ENCODE results near the gene CEACAM16. TPM values are rescaled to one million over a fixed set of nuclear protein-coding genes. Genes with fewer than 3 reads are reported as not detected.
"Not testable (repeated sequence)": the region's sequence is repeated elsewhere in the genome, so short reads cannot be mapped to it uniquely, and the experiment has no call there.

Gene CEACAM16
- total RNA-seq, 2 donors from 2014 or later = not detected

DNA sequence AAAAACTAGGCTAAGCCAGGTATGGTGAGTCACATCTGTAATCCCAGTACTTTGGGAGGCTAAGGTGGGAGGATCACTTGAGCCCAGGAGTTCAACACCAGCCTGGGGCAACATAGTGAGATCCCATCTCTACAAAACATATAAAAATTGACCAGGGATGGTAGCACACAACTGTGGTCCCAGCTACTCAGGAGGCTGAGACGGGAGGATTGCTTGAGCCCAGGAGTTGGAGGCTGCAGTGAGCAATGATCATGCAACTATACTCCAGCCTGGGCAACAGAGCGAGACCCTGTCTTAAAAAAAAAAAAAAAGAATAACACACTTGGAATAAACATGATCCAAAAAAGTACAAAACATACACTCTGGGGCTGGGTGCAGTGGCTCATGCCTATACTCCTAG lies 28.9 kb upstream of the CEACAM16 start:
- not testable (repeated sequence) for H3K9me3 Mint-ChIP-seq; ATAC-seq; H3K27ac Mint-ChIP-seq; DNase-seq (ENCODE audit: low spot score in 2 of 2); H3K36me3 Mint-ChIP-seq

DNA sequence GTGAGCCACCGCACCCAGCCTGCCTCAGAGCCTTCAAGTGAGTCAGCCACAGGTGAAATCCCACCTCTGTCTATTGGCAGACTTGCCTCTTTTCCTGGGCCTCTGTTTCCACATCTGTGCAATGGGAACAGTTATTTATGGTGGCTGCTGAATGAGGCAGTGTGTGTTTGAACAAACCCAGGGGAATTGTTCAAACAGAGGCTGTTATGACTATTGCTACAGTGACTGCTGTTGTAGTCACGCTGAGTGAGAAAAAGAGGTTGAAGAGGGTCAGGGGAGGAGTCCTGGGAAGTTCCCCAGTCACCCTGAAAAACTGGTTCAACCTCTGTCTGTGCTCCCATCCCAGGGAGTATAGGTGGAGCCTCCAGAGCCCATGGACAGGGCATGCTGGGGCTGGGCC lies 27.6 kb upstream of the CEACAM16 start, which contains the start of gene CEACAM19:
Gene CEACAM19 (plus strand): TSS at position 83 of the 400 bp plus-strand sequence. CDS start 450 bp downstream, outside the sequence.
- Mint-ChIP-seq H3K36me3 (no peaks in the 10 kb centered on the region), H3K27ac (no peak within 1 kb of the TSS), H3K9me3 (no peaks in the 10 kb centered on the region)
- no peak for DNase-seq (ENCODE audit: low spot score in 2 of 2)
- ATAC-seq = peak in 1 of 2 donors; percentile 59

DNA sequence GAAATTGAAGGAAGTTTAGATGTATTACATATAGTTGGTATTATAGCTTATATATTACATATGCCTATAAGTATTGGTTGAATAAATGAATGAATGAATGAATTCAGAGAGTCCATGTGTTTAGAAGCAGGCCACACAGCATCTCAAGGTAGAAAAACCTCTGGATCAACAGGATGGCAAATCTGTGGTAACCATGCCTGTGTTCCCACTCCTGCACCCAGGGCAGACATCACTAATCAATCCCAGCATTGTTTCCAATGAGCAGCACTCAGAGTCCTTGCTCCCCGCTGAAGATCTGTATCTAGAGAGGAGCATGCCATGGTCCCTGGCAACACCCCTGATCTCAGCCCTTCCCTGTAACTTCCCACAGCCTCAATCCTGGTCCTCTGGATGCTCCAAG lies 26.7 kb upstream of the CEACAM16 start:
- DNase-seq (ENCODE audit: low spot score in 2 of 2) (no peak), ATAC-seq (no peak)
- no peaks in the 10 kb centered on the region for H3K36me3 Mint-ChIP-seq
- H3K27ac Mint-ChIP-seq = no peak overlapping the region
- H3K9me3 Mint-ChIP-seq = no peaks in the 10 kb centered on the region

- H3K9me3 Mint-ChIP-seq = no peaks in the 10 kb centered on the region
- ATAC-seq (no peak), DNase-seq (ENCODE audit: low spot score in 2 of 2) (no peak)
- H3K27ac Mint-ChIP-seq = no peak overlapping the region
- no peaks in the 10 kb centered on the region for H3K36me3 Mint-ChIP-seq
These were observed 25.4 kb upstream of the CEACAM16 start for GRCh38 chr19:44673510-44673909.

- Mint-ChIP-seq H3K27ac (no peak overlapping the region), H3K9me3 (no peaks in the 10 kb centered on the region), H3K36me3 (no peaks in the 10 kb centered on the region)
- DNase-seq (ENCODE audit: low spot score in 2 of 2) (no peak), ATAC-seq (no peak)
These were observed 23.4 kb upstream of the CEACAM16 start for GRCh38 chr19:44675521-44675920.

GRCh38 chr19:44677019-44677811 lies 21.7 kb upstream of the CEACAM16 start:
- Mint-ChIP-seq H3K36me3 (no peaks in the 10 kb centered on the region), H3K27ac (no peak overlapping the region), H3K9me3 (no peaks in the 10 kb centered on the region)
- DNase-seq (ENCODE audit: low spot score in 2 of 2) (no peak), ATAC-seq (no peak)

- ATAC-seq = no peak
- DNase-seq (ENCODE audit: low spot score in 2 of 2) = no peak
- Mint-ChIP-seq H3K36me3 (no peaks in the 10 kb centered on the region), H3K27ac (no peak overlapping the region), H3K9me3 (no peaks in the 10 kb centered on the region)
These were observed 18.4 kb upstream of the CEACAM16 start for GRCh38 chr19:44680536-44680935.

DNA sequence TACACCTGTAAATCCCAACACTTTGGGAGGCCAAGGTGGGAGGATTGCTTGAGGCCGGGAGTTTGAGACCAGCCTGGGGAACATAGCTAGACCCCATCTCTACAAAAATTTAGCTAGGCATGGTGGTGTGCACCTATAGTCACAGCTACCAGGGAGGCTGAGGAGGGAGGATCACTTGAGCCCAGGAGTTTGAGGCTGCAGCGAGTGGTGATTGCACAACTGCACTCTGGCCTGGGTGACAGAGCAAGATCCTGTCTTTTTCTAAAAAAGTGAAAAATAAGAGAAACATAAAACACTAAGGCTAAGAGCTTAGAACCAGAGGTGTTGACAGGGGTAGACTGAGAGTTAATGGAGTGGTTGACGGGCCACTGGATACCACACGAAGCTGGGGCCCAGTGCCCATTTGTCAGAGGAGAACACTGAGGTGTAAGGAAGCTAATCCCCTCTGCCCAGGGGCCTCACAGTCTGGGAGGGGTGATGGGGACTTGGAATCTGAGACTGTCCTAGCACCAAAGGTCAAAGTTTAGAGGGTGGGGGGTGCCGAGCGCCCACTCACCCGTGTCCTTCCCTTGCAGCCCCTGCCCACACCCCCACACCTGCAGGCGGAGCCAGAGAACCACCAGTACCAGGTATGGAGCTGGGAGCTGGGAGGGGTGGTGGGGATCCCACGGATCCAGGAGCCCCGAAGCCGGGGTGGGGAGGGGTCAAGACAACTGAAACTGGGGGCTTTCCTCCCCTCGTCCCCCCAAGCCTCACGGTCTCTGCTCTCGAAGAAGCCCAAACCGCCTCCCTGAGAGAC lies 16.8 kb upstream of the CEACAM16 start:
- Mint-ChIP-seq H3K27ac (no peak overlapping the region), H3K9me3 (no peaks in the 10 kb centered on the region), H3K36me3 (no peaks in the 10 kb centered on the region)
- DNase-seq (ENCODE audit: low spot score in 2 of 2) (no peak), ATAC-seq (no peak)

- no peaks in the 10 kb centered on the region for H3K9me3 Mint-ChIP-seq
- DNase-seq (ENCODE audit: low spot score in 2 of 2) (no peak), ATAC-seq (no peak)
- H3K27ac Mint-ChIP-seq = peak overlapping the region in 1 of 2 donors; percentile 13
- no peaks in the 10 kb centered on the region for H3K36me3 Mint-ChIP-seq
These were observed 16.1 kb upstream of the CEACAM16 start for GRCh38 chr19:44682807-44683206.

GRCh38 chr19:44683434-44684210 lies 15.3 kb upstream of the CEACAM16 start:
- Mint-ChIP-seq H3K36me3 (no peaks in the 10 kb centered on the region), H3K9me3 (no peaks in the 10 kb centered on the region), H3K27ac (peak overlapping the region in 1 of 2 donors; percentile 13)
- DNase-seq (ENCODE audit: low spot score in 2 of 2) (no peak), ATAC-seq (no peak)

DNA sequence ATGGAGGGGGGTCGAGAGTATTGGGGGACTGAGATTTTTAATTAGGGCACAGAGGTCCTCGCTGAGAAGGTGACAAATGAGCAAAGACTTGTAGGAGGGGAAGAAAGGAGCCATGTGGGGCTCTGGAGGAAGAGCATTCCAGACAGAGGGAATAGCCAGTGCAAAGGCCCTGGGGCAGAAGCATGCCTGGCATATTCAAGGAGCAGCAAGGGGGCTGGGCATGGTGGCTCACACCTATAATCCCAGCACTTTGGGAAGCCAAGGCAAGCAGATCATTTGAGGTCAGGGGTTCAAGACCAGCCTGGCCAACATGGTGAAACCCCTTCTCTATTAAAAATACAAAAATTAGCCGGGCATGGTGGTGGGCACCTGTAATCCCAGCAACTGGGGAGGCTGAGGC lies 14.6 kb upstream of the CEACAM16 start:
- not testable (repeated sequence) for H3K27ac Mint-ChIP-seq; H3K9me3 Mint-ChIP-seq; DNase-seq (ENCODE audit: low spot score in 2 of 2); H3K36me3 Mint-ChIP-seq; ATAC-seq

- Mint-ChIP-seq H3K27ac (peak overlapping the region in 1 of 2 donors; percentile 11), H3K9me3 (no peaks in the 10 kb centered on the region), H3K36me3 (no peaks in the 10 kb centered on the region)
- ATAC-seq (peak; percentile 57 to 73), DNase-seq (ENCODE audit: low spot score in 2 of 2) (no peak)
These were observed 13.8 kb upstream of the CEACAM16 start for GRCh38 chr19:44684892-44685863.

DNA sequence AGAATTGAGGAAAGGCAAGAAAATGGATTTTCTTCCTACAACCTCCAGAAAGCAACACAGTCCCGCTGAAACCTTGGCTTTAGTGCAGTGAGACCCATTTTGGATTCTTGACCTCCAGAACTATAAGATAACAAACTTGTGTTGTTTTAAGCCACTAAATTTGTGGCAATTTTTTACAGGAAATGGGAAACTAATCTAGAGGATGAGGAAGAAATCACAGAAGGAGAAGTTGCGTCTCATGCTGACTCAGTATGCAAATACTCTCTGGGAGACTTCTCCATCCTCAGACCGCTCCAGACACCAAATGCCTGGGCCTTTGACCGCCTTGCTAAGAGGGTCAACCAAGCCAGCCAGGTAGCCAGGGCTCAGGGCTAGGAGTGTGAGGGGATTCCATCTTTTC lies 13.1 kb upstream of the CEACAM16 start:
- no peak overlapping the region for H3K27ac Mint-ChIP-seq
- DNase-seq (ENCODE audit: low spot score in 2 of 2) (no peak), ATAC-seq (no peak)
- H3K36me3 Mint-ChIP-seq = no peaks in the 10 kb centered on the region
- no peaks in the 10 kb centered on the region for H3K9me3 Mint-ChIP-seq

- no peaks in the 10 kb centered on the region for H3K36me3 Mint-ChIP-seq
- no peak overlapping the region for H3K27ac Mint-ChIP-seq
- no peak for ATAC-seq
- H3K9me3 Mint-ChIP-seq = no peaks in the 10 kb centered on the region
- DNase-seq (ENCODE audit: low spot score in 2 of 2) = no peak
These were observed 12.1 kb upstream of the CEACAM16 start for GRCh38 chr19:44686896-44687295.

DNA sequence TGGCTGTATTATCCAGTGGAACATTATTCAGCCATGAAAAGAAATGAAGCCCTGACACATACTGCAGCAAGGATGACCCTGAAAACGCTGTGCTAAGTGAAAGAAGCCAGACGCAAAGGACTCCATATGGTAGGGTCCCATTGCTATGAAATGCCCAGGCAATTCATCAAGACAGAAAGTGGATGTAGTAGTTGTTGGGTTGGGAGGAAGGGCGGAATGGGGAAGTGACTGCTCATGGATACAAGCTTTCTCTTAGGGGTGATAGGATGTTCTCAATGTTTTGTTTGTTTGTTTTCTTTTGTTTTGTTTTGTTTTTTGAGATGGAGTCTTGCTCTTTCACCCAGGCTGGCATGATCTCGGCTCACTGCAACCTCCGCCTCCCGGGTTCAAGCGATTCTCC lies 11.1 kb upstream of the CEACAM16 start:
- no peak for ATAC-seq
- Mint-ChIP-seq H3K27ac (no peak overlapping the region), H3K9me3 (no peaks in the 10 kb centered on the region), H3K36me3 (no peaks in the 10 kb centered on the region)
- DNase-seq (ENCODE audit: low spot score in 2 of 2) = no peak
